Measurements from ENCODE around the gene CCR9.

DNA sequence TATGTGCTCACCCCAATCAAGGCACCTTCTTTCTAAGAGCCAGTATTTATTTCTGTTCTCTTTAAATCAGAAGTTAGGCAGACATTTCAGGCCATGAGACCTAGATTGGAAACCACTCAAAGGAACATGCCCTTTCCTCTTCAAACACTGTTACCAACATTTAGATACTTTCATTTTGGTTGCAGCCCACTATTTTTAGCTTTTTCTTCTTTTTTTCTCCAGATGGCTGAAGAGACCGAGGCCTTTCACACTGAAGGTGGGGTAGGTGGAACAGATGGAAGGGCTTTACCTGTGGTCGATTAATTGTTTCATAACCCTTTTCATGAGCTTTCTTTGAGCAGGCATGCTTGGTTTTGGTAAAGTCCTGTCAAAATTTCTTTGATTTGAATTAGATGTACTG, 33.5 kb upstream of the CCR9 start:
- TF ChIP-seq ZNF274 (IDR thresholded peaks at IDR 0.05; ENCODE audit: low read depth, low read length) (no peak), SUZ12 (IDR thresholded peaks at IDR 0.05; ENCODE audit: extremely low read depth, insufficient read depth, insufficient read length) (no peak)

Data from NT2/D1 (cell line).